Measurements from ENCODE around the gene NDUFB10.
"Not testable (repeated sequence)": the region's sequence is repeated elsewhere in the genome, so short reads cannot be mapped to it uniquely, and the experiment has no call there.

GRCh38 chr16:1962161-1963153, 3.1 kb downstream of the NDUFB10 start:
- not testable (repeated sequence) for TF ChIP-seq POLR2A, CTCF (IDR thresholded peaks at IDR 0.05)
